SK-N-SH (cell line): ENCODE measurements around the gene LSM14B.

Source experiments
- CTCF ChIP-seq: fragments of 200-600 bp; sonication (generic); IDR thresholded peaks from 2 replicates; pipeline ENCODE4 v1.6.1; 2017; ENCODE audit warnings: antibody characterized with exemption, mild to moderate bottlenecking, moderate library complexity
- EP300 ChIP-seq, 2 experiments: IDR thresholded peaks; 2 replicates each; pipeline versions ENCODE4 v1.4.0 to v1.6.1; 2012; ENCODE audit warnings: borderline replicate concordance in 1 of 2, low read depth in 1 of 2, low read length in 1 of 2
- FOXM1 ChIP-seq: IDR thresholded peaks from 2 replicates; pipeline ENCODE4 v1.4.0; 2012; ENCODE audit warnings: low read depth, mild to moderate bottlenecking
- JUND ChIP-seq: IDR thresholded peaks from 2 replicates; pipeline ENCODE4 v1.4.0; 2012
- MXI1 ChIP-seq: IDR thresholded peaks from 2 replicates; pipeline ENCODE4 v1.6.1; 2012; ENCODE audit warnings: mild to moderate bottlenecking, low read depth, low read length, improper control_type of control experiment
- POLR2AphosphoS5 ChIP-seq: IDR thresholded peaks from 2 replicates; pipeline ENCODE4 v1.6.1; 2012; ENCODE audit warnings: low read depth, low read length
- RAD21 ChIP-seq: IDR thresholded peaks from 2 replicates; pipeline ENCODE4 v1.6.1; 2012; ENCODE audit warnings: mild to moderate bottlenecking, low read length
- SMC3 ChIP-seq: IDR thresholded peaks from 2 replicates; pipeline ENCODE4 v1.6.1; 2012; ENCODE audit warnings: low read depth, low read length, improper control_type of control experiment

DNA sequence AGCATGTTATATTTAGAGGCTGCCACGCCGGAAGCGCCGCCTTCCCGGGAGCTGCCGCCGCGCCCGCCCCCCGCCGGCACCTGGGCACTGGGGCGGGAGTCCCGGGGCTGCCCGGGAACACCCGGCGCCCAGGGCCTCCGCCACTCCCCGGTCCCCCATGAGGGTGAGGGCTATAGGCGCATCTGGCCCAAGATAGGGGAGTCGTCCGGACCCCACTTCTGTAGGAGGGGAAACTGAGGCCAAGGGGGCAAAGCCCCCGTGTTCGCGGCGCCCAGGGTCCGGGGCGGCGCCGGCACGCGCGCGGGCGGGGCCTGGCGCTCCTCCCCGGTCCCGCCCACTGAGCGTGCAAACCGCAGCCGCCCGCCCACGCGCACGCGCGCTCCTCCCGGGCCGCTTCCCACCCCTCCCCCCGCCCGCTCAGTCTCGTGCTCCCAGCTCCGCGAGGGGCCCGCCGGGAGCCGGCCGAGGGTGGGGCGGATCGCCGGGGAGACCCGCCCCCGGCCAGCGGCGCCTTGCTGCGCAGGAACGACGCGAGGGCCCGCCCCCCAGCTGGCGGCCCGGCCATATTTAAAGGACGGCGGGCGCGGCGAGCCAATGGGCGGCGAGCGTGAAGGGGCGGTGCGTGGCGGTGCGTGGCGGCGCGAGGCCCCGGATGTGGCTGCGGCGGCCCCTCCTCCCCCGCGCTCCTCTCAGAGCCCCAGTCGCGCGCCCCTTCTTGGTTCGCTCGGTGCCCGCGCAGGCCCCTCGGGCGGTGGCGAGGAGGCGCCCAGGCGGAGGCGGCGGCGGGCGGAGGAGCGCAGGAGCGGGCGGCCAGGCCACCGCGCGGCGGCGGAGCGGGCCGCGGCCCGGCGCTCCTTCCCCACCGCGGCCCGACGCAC, at the start of gene LSM14B:
- no peak for TF ChIP-seq CTCF
- no peak for TF ChIP-seq JUND
- TF ChIP-seq RAD21 = no peak
- no peak for TF ChIP-seq EP300 (IDR thresholded peaks at IDR 0.05; ENCODE audit: borderline replicate concordance in 1 of 2, low read depth in 1 of 2, low read length in 1 of 2)
- no peak for TF ChIP-seq POLR2AphosphoS5
- TF ChIP-seq SMC3 = no peak
- TF ChIP-seq FOXM1 = no peak
- TF ChIP-seq MXI1 = peak; percentile 60; the same call in 1 of the 2 replicates
